HEK293T (cell line): ENCODE results near the gene ONECUT1.

ENCODE experiments used
- ARNT ChIP-seq: fragments of 450-650 bp; IDR thresholded peaks from 2 replicates; pipeline ENCODE4 v1.6.1; 2017; ENCODE audit warnings: mild to moderate bottlenecking
- BHLHE40 ChIP-seq: fragments of 450-650 bp; IDR thresholded peaks from 2 replicates; pipeline ENCODE4 v1.6.1; 2016; ENCODE audit warnings: mild to moderate bottlenecking, moderate library complexity, borderline replicate concordance
- FOXA1 ChIP-seq: fragments of 450-650 bp; IDR thresholded peaks from 2 replicates; pipeline ENCODE4 v1.6.1; 2016; ENCODE audit warnings: mild to moderate bottlenecking
- FOXK2 ChIP-seq: fragments of 450-650 bp; IDR thresholded peaks from 2 replicates; pipeline ENCODE4 v1.6.1; 2016; ENCODE audit warnings: mild to moderate bottlenecking
- FOXM1 ChIP-seq: fragments of 450-650 bp; IDR thresholded peaks from 2 replicates; pipeline ENCODE4 v1.6.1; 2017; ENCODE audit warnings: mild to moderate bottlenecking, borderline replicate concordance
- L3MBTL2 ChIP-seq: fragments of 450-650 bp; conservative IDR thresholded peaks from 2 replicates; pipeline ENCODE4 v1.6.1; 2016; ENCODE audit warnings: mild to moderate bottlenecking
- LEF1 ChIP-seq: fragments of 450-650 bp; IDR thresholded peaks from 2 replicates; pipeline ENCODE4 v1.6.1; 2017; ENCODE audit warnings: mild to moderate bottlenecking, borderline replicate concordance
- SP1 ChIP-seq: fragments of 450-650 bp; IDR thresholded peaks from 2 replicates; pipeline ENCODE4 v1.6.1; 2017
- SUZ12 ChIP-seq: fragments of 450-650 bp; IDR thresholded peaks from 2 replicates; pipeline ENCODE4 v1.6.1; 2016; ENCODE audit warnings: mild to moderate bottlenecking
- TARDBP ChIP-seq: fragments of 450-650 bp; IDR thresholded peaks from 2 replicates; pipeline ENCODE4 v1.6.1; 2016

- TF ChIP-seq ARNT (no peak), SP1 (no peak), FOXM1 (no peak), L3MBTL2 (no peak), FOXA1 (no peak), TARDBP (no peak), LEF1 (no peak), BHLHE40 (no peak), FOXK2 (no peak), SUZ12 (no peak)
These were observed 56.4 kb downstream of the ONECUT1 start for GRCh38 chr15:52733696-52734255.
